Activated CD4-positive, alpha-beta T cell treated with anti-CD3 and anti-CD28 coated beads for 4 hours (primary cell): ENCODE measurements around the gene ARHGAP33.
A peak's percentile ranks its signal among the peaks of the same experiment; 100 is the strongest.

Experiments
- DNase-seq, 2 donors: peaks; one replicate each; pipeline ENCODE4 v3.0.0-alpha.2; 2020

The ARHGAP33 gene, protein sequence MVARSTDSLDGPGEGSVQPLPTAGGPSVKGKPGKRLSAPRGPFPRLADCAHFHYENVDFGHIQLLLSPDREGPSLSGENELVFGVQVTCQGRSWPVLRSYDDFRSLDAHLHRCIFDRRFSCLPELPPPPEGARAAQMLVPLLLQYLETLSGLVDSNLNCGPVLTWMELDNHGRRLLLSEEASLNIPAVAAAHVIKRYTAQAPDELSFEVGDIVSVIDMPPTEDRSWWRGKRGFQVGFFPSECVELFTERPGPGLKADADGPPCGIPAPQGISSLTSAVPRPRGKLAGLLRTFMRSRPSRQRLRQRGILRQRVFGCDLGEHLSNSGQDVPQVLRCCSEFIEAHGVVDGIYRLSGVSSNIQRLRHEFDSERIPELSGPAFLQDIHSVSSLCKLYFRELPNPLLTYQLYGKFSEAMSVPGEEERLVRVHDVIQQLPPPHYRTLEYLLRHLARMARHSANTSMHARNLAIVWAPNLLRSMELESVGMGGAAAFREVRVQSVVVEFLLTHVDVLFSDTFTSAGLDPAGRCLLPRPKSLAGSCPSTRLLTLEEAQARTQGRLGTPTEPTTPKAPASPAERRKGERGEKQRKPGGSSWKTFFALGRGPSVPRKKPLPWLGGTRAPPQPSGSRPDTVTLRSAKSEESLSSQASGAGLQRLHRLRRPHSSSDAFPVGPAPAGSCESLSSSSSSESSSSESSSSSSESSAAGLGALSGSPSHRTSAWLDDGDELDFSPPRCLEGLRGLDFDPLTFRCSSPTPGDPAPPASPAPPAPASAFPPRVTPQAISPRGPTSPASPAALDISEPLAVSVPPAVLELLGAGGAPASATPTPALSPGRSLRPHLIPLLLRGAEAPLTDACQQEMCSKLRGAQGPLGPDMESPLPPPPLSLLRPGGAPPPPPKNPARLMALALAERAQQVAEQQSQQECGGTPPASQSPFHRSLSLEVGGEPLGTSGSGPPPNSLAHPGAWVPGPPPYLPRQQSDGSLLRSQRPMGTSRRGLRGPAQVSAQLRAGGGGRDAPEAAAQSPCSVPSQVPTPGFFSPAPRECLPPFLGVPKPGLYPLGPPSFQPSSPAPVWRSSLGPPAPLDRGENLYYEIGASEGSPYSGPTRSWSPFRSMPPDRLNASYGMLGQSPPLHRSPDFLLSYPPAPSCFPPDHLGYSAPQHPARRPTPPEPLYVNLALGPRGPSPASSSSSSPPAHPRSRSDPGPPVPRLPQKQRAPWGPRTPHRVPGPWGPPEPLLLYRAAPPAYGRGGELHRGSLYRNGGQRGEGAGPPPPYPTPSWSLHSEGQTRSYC

DNA sequence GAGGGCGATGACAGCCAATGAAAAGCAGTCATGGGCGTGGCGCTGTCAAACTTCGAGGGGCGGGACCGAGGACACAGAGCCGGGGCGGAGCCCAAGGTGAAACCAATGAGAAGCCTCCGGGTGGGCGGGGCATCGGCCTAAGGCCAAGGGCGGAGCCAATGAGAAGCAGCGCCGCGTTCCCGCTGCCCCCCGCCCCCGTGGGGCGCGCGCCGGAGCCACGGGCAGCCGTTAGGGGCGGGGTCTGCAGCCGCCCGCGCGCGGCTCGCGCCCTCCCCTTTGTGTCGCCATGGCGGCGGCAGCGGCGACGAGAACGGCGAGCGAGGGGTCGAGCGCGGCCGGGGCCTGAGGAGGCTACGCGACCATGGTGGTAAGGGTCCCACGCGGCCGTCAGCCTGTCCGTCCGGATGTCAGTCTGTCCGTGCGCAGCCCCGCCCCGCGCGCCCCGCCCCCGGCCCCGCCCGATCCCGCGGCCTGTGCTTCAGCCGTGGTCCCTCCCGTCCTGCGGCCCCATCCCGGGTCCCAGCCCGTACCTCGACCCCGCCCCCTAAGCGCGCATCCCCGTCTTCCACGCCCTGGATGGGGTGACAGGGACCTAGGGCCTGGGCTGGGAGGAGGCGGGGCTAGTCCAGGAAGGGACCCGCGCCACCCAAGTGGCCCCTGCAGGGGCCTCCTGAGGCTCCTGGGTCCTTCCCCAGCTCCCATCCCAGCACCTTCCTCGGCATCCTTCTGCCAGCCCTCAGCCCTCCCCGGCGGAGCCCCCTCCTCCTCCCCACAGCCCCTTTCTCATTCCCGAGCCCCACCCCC, at the start of gene ARHGAP33:
ARHGAP33 (plus strand) TSS at position 267 of the 804 bp plus-strand sequence; CDS start at position 362, 95 bp downstream.
- DNase-seq = peak; percentile 99

GRCh38 chr19:35727053-35727955, 48.1 kb upstream of the ARHGAP33 start:
- no peak for DNase-seq

DNA sequence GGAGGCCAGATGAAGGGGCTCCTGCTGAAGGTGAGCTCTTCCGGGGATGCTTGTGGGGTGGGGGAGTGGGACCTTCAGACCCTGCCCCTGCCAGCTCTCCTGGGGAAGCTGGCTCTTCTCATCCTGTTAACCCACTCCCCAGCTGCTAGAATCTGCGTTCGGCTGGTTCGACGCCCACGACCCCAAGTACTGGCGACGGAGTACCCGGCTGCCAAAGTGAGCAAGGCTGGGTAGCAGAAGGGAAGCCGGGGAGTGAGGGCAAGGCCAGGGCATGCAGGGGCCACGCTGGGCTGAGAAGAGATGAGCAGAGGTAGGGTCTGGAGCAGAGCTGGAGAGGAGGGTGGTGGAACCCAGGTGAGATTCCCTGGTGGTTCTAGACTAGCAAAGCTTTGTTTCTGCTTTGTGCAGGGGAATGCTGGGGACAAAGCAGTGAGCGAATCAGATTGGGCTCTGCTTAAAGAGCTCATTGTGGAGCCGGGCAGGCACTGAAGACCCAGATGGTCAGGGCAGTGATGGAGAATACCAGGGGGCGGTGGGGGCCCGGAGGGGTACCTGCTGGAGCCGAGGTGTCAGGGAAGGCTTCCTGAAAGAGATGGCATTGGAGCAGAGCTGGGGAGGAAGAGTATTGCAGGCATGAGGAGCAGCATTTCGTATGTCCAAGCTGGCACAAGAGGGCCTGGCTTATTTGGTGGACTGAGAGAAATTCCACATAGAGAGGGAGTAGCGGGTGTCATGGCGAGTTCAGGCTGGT, 47.2 kb upstream of the ARHGAP33 start:
- no peak for DNase-seq

- DNase-seq = no peak
Observed at GRCh38 chr19:35729021-35729420, 46.3 kb upstream of the ARHGAP33 start.

- DNase-seq = no peak
Observed at GRCh38 chr19:35729763-35730162, 45.6 kb upstream of the ARHGAP33 start.

DNA sequence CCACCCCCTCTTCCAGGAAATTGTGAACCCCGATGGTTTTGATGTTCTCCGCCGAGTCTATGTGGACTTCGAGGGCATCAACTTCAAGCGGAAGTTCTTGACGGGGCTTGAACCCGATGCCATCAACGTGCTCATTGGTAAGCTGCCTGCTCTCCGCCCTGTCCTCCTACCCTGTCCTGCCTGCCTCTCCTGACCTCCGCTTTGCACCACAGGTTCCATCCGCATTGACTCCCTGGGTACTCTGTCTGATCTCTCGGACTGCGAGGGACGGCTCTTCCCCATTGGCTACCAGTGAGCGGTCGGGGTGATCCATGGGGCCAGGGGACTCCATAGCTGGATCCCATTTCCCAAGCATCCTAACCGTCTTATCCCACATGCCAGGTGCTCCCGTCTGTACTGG, 45.0 kb upstream of the ARHGAP33 start:
- DNase-seq = no peak

GRCh38 chr19:35731353-35731752, 44.0 kb upstream of the ARHGAP33 start:
- no peak for DNase-seq

- DNase-seq = no peak
Observed at GRCh38 chr19:35731779-35732405, 43.5 kb upstream of the ARHGAP33 start.

DNA sequence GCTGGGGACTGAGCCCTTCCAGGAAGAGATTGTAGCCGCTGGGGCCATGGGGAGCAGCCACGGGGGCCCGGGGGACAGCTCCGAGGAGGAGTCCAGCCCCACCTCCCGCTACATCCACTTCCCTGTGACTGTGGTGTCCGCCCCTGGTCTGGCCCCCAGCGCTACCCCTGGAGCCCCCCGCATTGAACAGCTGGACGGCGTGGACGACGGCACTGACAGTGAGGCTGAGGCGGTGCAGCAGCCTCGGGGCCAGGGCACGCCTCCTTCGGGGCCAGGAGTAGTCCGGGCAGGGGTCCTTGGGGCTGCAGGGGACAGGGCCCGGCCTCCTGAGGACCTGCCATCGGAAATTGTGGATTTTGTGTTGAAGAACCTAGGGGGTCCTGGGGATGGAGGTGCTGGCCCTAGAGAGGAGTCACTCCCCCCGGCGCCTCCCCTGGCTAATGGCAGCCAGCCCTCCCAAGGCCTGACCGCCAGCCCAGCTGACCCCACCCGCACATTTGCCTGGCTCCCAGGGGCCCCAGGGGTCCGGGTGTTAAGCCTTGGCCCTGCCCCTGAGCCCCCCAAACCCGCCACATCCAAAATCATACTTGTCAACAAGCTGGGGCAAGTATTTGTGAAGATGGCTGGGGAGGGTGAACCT, 42.7 kb upstream of the ARHGAP33 start:
- DNase-seq = no peak

- DNase-seq = no peak
Observed at GRCh38 chr19:35733180-35734125, 41.9 kb upstream of the ARHGAP33 start.

DNA sequence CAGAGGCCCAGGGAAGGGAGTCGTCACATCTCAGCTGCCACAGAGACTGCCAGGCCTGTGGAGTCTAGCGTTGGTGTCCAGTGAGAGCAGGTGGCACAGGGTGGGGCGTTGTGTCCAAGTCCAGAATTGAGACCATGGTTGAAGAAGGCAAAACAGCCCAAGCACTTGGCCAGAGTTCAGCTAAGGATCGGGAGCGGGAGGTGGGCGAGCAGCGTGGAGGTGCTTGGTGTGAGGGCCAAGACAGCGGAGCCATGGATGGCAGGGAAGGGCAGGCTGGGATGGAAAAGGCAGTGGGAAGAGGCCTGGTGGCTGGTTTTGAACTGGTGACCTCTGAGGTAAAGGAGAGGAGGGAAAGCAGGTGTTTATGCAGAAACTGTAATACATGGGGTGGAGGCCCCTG, 41.1 kb upstream of the ARHGAP33 start:
- DNase-seq = no peak

- no peak for DNase-seq
Observed at GRCh38 chr19:35734889-35735288, 40.5 kb upstream of the ARHGAP33 start.

DNA sequence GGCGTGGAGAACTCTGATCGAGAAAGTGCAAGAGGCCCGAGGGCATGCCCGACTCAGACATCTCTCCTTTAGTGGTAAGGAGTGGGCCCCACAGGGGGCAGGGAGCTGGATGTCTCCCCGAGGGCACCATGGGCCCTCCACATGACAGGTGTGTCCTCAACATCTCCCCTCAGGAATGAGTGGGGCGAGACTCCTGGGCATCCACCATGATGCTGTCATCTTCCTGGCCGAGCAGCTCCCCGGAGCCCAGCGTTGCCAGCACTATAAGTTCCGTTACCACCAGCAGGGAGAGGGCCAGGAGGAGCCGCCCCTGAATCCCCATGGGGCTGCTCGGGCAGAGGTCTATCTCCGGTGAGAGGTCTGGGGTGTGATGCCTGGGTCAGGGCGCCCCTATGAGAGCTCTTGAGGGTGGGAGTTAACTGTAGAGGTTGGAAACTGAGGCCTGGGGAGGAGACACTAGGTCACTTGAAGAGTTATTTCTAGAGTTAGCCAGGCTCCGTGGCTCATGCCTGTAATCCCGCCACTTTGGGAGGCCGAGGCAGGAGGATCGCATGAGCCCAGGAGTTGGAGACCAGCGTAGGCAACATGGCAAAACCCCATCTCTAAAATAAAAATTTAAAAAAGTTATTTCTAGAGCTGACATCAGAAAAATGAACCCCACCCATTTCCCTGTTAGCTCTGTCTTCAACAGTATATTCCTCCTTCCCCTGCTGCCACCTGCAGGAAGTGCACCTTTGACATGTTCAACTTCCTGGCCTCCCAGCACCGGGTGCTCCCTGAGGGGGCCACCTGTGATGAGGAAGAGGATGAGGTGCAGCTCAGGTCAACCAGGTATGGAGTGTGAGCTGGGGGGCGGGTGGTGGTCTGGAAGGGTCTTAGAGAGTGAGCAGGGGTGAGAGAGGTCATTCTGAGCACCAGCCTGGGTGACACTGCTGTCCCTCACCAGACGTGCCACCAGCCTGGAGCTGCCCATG, 38.2 kb upstream of the ARHGAP33 start:
- no peak for DNase-seq

- DNase-seq = no peak
Observed at GRCh38 chr19:35738021-35738886, 37.1 kb upstream of the ARHGAP33 start.

GRCh38 chr19:35738887-35739229, 36.5 kb upstream of the ARHGAP33 start:
- no peak for DNase-seq
